ENCODE measurements around the gene IL1RN. TPM values are rescaled to one million over a fixed set of nuclear protein-coding genes. Genes with fewer than 3 reads are reported as not detected.

The IL1RN gene
- total RNA-seq, 1 donor, result 1.1 TPM

DNA sequence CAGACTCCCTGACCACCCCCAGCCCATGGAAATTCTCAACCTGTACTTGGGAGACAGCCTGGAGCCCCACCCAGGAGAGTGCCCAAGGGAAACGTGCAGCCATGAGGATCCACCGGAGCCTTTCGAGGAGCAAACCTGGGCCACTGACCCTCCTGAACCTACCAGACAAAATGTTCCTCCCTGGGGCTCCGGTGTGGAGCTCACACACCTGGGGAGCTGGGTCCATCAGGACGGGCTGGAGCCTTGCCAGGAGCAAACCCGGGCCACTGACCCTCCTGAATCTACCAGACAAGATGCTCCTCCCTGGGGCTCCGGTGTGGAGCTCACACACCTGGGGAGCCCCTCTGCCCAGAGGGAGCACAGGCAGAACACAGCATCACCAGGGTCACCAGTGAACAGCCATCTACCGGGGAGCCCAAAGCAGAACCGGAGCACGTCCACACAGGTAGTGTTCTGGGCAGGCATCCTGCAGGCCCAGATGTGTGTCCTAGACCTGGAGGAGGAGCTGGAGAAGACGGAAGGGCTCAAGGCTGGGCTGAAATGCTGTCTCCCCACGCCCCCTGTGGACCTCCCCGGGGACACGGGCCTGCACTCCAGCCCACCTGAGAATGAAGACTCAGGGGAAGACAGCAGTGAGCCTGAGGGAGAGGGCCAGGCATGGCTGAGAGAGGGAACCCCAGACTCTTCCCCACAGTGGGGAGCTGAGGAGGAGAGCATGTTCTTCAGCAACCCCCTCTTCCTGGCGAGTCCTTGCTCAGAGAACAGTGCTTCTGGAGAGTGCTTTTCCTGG lies 55.3 kb downstream of the IL1RN start:
- TF ChIP-seq, protein P1, sequence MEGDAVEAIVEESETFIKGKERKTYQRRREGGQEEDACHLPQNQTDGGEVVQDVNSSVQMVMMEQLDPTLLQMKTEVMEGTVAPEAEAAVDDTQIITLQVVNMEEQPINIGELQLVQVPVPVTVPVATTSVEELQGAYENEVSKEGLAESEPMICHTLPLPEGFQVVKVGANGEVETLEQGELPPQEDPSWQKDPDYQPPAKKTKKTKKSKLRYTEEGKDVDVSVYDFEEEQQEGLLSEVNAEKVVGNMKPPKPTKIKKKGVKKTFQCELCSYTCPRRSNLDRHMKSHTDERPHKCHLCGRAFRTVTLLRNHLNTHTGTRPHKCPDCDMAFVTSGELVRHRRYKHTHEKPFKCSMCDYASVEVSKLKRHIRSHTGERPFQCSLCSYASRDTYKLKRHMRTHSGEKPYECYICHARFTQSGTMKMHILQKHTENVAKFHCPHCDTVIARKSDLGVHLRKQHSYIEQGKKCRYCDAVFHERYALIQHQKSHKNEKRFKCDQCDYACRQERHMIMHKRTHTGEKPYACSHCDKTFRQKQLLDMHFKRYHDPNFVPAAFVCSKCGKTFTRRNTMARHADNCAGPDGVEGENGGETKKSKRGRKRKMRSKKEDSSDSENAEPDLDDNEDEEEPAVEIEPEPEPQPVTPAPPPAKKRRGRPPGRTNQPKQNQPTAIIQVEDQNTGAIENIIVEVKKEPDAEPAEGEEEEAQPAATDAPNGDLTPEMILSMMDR (IDR thresholded peaks at IDR 0.05; ENCODE audit: insufficient read depth, low read length), result no peak
- DNase-seq (ENCODE audit: low read depth), result no peak

DNA sequence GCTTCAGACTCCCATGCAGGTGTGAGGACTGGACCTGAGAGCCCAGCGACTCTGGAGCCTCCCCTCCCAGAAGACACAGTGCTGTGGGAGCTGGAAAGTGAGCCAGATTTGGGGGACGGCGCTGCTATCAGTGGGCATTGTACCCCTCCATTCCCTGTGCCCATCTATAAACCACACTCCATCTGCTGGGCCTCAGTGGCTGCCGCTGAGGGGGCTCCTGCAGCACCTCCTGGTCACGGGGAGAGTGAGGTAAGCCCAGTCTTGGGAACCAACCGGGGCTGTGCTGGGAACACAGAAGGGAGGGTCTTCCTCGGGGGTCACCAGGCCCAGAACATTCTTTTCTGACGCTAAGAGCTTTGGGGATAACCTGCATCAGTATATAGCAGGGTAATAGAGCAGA lies 55.9 kb downstream of the IL1RN start:
- no peak overlapping the region for H3K4me3 ChIP-seq (ENCODE audit: low read depth, low read length)
- TF ChIP-seq, protein P1 (IDR thresholded peaks at IDR 0.05; ENCODE audit: insufficient read depth, low read length), result no peak
- DNase-seq (ENCODE audit: low read depth), result no peak

More for the DNA sequence above, 55.3 kb downstream of the IL1RN start:
- H3K4me3 ChIP-seq (ENCODE audit: low read depth, low read length), result no peak overlapping the region

Small RNA genes within 50 kb of the gene (small RNA-seq; reads per million reads assigned to genes)
- gene RNU6-1180P, result not detected

Other genes starting within 250 kb of the IL1RN start
- not detected in 2 replicates for gene IL37, start 216.4 kb upstream of the IL1RN start, total RNA-seq (ENCODE audit: low replicate concordance)
- not detected in 2 replicates for gene IL36G, start 149.6 kb upstream of the IL1RN start, total RNA-seq (ENCODE audit: low replicate concordance)
- 2.0 TPM in 1 of 2 replicates, not detected in the other for gene IL36A, start 122.1 kb upstream of the IL1RN start, total RNA-seq (ENCODE audit: low replicate concordance)
- gene IL36B, start 74.7 kb upstream of the IL1RN start, total RNA-seq (ENCODE audit: low replicate concordance), result not detected in 2 replicates
- gene IL36RN, start 68.4 kb upstream of the IL1RN start, total RNA-seq (ENCODE audit: low replicate concordance), result not detected in 2 replicates
- not detected in 2 replicates for gene IL1F10, start 59.6 kb upstream of the IL1RN start, total RNA-seq (ENCODE audit: low replicate concordance)
- 0.82 and 5.1 TPM in 2 replicates for gene PSD4, start 46.4 kb downstream of the IL1RN start, total RNA-seq (ENCODE audit: low replicate concordance)
- 0.09 and 1.5 TPM in 2 replicates for gene PAX8, start 151.3 kb downstream of the IL1RN start, total RNA-seq (ENCODE audit: low replicate concordance)